LHCN-M2 (cell line): ENCODE results near the gene RDX. TPM values are rescaled to one million over a fixed set of nuclear protein-coding genes. Genes with fewer than 3 reads are reported as not detected.
"Not testable (repeated sequence)": the region's sequence is repeated elsewhere in the genome, so short reads cannot be mapped to it uniquely, and the experiment has no call there.

Source experiments
- DNase-seq: peaks from one replicate; pipeline ENCODE4 v3.0.0-alpha.2; 2012; ENCODE audit warnings: low read depth
- total RNA-seq: library from RNA; depleted of rRNA; stranded (reverse); fragments of >200 nt; gene quantifications from 2 replicates; pipeline ENCODE4 v1.2.3, GENCODE V29; 2014

The RDX gene
- total RNA-seq, 1 experiment from 2014 or later, result 109 TPM

DNA sequence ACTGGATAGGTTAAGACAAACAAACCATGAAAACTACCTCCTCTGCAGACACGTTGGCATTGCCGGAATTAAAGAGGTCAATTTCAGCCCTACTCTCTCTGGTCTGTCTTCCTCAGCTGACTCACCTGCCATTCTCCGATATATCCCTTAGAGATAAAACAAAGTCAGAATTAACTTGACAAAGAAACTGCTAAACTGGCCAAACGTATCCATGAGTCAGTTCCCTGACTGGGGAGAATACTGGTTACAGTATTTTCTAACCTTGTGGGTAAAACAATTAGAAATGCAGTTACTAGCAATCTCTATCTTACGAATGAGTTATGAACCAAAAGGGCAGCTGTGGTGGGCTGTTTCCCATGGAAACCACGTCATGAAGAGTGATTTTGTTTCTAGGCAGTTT is 96.2 kb downstream of the RDX start:
- DNase-seq, result peak; percentile 49

DNA sequence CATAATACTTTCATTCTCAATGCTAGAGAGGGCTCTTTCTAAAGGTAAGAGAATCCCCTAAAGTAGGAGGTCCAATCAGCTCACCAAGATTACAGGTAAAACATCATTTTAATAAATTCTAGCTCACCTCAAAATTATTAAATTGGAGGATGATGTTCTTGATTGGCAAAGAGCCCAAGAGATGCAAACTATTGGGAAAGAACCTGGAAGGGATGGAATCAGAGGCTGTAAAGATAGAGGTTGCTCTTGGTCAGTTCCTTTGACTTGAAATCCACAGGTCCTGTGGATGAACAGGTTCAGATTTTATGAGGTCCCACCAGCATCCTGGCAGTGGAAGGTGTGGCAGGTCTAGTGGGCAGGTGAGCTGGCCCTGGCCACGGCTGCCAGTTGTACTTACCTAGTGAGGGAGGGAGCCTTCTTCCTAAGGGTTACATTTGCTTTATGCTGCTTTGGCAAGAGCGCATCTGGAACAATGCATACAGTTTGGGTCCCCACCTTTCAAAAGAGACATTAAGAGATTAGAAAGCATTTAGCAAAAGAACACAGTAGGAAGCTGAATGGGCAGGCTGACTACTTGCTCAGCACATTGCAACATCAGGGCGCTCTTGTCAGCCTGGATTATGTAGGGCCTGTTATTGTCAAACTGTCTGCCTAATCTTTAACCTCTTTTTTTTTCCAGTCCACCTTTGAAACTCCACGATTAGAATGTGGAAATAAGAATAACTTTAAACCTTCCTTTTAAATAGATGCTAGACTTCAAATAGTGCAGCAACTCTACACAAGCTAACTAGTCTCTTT is 97.0 kb downstream of the RDX start:
- DNase-seq, result no peak

DNA sequence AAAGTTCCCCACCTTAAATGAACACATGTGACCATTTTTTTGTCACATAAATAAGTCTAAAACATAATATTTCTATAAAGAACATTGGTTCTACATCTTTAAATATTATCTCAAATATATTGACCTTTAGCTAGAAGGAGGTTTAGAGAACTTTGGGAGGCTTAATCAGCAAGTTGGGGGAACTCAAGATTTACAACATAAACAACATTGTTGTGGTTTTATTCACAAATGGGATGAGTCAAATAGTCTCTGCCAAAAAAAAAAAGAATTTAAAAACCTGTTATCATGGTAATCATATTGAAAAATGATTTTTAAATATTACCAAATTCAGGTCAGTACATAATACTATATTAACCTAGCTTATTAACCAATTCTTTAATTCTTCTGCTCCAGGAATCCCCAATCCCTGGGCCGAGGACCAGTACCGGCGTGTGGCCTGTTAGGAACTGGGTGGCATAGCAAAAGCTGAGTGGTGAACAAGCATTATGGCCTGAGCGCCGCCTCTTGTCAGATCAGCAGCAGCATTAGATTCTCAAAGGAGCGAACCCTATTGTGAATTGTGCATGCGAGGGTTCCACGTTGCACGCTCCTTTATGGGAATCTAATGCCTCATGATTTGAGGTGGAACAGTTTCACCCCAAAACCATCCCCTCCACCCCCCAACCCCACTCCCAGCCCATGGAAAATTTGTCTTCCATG is 98.2 kb downstream of the RDX start:
- peak; percentile 62 for DNase-seq

DNA sequence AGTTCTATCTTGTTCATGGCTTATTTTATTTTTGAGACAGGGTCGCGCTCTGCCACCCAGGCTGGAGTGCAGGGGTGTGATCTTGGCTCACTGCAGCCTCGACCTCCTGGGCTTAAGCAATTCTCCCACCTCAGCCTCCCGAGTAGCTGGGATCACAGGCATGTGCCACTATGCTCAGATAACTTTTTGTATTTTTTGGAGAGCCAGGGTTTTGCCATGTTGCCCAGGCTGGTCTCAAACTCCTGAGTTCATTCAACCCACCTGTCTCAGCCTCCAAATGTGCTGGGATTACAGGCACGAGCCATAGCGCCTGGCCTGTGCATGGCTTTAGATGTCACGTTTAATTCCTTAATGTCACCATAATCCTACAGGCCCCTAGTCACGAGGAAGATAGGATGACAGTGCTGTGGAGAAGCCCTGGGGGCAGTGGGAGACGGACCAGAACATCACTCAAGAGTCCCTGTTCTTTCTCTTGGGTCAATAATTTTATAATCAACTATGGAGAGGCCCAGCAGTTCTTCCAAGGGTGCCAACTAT is 99.5 kb downstream of the RDX start:
- no peak for DNase-seq

DNA sequence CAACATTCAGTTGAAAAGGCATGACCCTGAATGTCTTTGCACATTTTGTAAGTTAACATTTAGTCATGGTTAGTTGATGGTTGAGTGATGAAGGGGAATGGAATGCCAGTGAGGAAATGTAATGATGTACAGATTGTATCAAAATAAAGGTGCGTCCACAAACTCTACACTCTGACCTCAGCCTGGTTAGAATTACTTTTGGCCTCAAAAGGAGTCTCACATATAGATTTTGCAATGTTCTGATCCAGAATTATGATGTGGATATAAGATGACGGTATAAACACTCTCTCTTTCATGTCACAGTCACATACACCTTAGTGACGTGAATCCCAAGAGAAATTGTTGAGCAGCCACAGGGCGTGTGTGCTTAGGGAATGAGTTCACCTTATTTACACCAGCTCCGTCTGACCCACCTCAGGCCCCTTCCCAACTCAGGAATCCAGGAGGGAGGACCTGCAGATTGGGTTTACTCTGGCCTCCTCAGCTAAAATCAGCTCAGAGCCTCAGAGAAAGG is 100.1 kb downstream of the RDX start:
- DNase-seq, result peak; percentile 90

DNA sequence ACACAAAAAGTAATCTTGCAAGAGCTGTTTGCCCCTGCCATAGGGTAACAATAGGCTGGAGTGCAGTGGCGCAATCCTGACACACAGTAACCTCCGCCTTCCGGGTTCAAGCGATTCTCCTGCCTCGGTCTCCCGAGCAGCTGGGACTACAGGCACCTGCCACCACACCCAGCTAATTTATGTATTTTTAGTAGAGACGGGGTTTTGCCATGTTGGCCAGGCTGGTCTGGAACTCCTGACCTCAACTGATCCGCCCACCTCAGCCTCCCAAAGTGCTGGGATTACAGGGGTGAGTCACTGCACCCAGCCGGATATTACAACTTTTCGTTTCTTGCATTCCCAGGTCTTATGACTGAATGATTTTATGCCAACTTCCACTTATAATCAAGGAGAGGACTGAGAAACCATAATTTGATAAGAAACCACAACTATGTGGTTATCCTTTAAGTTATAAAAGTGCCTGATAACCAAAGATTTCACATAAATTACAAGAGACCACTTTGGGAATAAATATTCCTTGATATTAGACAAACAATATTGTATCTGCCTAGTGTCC is 102.1 kb downstream of the RDX start:
- peak; percentile 87 for DNase-seq

DNA sequence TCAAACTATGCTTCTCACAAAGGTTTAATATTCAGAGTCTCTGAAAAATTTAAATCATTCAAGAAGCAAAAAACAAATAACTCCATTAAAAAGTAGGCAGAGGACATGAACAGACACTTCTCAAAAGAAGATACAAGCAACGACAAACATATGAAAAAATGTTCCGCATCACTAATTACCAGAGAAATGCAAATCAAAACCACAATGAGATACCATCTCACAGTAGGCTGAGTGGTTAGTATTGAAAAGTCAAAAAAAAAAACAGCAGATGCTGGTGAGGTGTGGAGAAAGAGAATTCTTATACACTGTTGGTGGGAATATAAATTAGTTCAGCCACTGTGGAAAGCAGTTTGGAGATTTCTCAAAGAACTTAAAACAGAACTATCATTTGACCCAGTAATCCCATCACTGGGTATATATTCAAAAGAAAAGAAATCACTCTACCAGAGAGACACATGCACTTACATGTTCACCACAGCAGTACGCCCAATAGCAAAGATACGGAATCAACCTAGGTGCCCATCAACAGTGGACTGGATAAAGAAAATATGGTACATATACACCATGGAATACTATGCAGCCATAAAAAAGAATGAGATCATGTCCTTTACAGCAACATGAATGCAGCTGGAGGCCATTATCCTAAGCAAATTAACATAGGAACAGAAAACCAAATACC is 103.7 kb downstream of the RDX start:
- not testable (repeated sequence) for DNase-seq

DNA sequence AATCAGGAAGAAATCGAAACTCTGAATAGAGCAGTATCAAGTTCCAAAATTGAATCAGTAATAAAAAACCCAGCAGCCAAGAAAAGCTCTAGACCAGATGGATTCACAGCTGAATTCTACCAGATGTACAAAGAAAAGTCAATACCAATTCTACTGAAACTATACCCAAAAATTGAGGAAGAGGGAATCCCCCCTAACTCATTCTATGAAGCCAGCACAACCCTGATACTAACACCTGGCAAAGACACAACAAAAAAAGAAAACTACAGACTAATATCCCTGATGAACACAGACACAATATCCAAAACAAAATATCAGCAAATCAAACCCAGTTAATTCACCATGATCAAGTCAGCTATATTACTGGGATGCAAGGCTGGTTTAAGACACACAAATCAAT is 105.5 kb downstream of the RDX start:
- DNase-seq, result no peak

DNA sequence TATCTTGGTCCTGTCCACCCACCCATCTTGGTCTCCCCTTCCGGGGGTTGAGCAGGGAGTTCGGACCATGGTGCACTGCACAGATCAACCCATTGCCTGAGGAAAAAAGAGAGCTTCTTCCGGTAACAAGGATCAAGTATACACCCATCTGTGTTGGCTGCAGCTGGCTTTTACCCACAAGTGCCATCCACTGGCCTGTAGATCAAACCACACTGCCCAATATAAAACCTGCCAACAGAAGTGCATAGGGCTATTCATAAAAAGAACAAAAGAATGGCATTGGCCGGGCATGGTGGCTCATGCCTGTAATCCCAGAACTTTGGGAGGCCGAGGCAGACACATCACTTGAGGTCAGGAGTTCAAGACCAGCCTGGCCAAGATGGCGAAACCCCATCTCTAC is 108.7 kb downstream of the RDX start:
- DNase-seq, result peak; percentile 59

DNA sequence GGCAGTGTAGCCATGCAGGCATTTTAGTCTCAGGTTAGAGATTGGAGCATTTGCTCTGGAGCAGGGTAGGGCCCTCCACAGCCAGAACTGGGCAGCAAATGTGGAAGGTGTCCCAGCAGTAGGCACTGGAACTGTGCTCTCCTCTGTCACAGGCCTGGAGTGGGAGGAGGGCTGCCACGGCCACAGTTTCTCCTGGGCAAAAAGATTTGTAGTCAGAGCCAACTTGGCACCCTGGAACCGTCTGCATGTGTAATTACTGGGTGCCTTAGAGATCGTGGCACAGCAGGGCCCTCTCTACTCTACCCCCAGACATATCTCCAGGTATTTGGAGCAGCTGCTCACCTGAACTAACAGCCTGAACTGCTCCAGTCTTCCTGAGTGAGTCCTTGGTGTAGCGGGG is 109.5 kb downstream of the RDX start:
- no peak for DNase-seq

DNA sequence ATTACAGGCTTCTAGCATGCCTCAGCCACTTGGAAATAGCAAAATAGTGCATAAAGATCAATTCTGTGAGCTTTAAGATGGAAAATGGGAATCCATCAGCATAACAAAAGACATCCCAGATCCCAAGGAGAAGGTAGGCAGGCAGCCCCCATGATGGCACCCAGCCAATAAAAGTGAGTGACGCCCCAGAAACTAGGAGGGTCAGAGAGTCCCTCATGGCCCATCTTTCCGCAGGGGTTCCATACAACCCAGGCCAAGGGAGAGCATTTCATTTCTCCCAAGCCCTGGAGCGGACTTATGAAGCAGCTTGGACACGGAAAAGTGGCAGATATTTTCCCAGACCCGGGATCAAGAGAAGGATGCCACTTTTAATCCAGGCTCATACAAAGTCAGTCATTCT is 110.0 kb downstream of the RDX start:
- DNase-seq, result no peak

DNA sequence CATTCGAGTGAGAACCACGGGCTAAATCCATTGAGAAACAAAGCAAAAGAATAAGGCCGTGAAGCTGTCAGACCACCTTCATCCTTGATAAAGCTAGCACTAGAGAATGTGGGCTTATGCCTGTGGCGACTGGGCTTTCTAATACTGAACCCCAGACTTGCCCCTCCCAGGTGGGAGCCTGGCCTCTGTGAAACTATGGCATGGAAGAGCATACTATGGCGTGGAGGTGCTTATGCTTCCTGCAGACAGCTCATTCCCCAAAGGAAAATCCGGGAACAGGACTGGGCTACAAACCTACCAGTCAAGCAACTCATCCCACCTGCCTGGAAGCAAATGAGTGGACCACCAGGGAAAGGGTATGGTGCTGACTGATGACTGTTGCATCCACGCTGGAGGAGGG is 110.8 kb downstream of the RDX start:
- no peak for DNase-seq

DNA sequence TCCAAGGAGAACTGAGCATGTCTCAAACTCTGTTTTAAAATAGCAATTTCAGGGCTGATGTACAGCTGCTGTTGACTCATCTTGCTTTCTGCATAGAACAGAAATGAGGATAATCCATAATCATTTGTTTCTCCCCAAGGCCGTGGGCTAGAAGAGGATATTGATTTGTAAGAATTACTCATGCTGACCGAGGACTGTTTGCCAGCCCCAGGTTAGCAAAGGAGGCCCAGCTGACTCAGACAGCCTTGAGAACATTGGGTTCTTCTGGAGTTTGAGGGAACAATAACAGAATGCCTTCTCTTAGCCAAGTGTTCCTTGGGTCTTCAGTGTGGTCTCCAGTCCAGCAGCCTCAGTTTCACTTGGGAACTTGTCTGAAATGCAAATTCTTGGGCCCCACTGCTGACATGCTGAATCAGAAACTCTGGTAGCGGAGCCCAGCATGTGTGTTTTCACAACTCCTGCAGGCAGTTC is 111.3 kb downstream of the RDX start:
- DNase-seq, result peak; percentile 90

DNA sequence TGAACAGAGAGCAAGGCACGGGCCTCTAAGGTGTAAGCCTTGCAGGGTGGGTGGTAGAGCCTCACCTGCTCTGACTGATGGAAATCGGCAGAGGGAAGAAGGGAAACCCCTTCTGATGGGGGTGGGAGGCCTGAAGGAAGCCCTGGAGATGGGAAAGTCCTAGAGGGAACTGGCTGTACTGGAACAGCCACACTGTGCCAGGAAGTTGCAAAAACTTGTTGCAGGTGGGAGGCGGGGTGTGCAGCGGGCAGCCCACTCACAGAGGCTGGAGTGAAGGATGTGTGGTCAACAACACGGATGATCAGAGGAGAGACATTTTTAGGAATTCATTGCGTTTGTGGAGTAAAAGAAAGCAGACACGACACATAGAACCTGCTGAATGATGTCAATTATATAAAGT is 112.0 kb downstream of the RDX start:
- DNase-seq, result no peak

DNA sequence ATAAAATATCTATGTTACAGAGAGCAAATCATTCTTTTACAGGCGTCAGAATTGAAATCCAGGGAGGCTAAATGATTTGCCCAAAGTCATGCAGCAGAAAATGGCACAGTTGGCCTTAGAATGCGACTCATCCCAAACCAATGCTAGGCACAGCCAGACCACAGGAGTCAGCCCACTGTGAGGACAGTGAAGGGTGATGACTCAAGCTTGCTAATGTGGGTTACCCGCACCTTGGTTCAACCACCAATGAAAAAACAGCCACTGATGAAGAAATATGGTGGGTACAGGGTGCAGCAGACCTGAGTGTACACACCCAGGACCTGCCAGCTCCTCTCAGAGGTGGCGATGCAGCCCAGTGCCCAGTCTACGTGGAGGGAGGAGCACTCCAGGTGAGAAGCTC is 113.5 kb downstream of the RDX start:
- DNase-seq, result peak; percentile 89

DNA sequence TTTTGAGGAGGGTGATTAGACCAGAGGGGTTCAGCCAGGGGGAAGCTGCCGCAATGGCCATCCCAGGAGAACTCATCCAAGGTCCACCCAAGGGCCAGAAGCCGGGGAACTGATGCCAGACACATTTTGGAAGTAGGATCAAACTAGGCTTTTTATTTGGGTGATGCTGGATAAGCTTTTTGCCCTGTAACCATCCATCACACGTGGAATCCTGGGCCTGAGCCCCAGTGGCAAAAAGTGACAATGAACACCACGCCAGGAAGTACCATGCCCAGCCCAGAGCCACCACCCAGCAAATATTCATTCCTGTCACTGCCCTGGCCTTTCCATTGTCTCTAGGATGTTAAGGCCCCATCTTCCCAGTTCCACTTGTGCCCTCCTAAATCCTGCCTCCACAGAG is 117.3 kb downstream of the RDX start:
- DNase-seq, result no peak

DNA sequence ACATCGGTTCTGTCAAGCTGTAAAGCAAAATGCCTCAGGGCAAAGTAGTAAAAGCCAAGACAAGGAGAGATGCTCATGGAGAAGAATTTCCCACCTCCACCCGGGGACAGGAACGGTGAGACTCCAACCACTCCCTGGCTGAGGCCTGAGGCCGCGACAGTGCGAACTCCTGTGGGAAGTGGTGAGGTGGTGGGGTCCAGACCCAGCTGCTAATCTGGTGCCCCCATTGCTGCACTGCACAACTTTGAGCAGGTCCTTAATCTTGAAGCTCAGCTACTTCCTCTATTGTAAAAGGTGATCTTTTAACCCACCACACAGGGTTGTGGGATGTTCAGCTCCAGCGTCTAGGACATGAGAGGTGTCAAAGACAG is 119.3 kb downstream of the RDX start:
- no peak for DNase-seq

DNA sequence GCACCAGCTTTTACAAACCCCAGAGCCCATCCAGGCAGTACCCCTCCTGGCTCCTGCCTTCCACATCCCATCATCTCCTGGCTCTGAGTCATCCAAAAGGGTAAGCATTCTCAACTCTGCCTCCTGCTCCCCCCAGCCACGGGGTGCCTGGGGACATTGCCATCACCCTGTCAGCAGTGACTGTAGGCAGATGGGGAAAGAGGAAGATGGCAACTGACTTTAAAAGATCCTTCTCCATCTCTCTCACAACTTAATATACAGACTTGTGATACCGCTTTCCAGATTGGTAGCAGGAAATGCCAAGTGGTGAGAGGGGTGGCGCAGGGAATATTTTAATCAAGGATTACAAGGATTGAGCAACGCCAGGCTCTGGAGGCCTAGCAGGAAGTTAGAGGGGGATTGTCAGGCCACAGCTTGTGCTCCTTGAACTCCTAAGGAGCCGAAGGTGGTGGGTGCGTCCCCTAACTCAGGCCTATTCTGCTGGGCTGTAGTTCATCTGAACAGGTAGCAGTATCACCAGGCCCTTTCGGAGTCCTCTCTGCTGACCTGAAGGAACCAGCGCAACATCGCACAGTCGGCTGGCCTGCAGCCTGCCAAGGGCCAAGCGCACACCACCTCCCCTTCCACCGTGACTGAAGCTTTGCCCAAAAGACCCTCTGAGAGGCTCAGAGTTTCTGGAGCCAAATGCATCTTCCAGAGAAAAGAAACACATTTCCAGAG is 119.9 kb downstream of the RDX start:
- DNase-seq, result no peak

DNA sequence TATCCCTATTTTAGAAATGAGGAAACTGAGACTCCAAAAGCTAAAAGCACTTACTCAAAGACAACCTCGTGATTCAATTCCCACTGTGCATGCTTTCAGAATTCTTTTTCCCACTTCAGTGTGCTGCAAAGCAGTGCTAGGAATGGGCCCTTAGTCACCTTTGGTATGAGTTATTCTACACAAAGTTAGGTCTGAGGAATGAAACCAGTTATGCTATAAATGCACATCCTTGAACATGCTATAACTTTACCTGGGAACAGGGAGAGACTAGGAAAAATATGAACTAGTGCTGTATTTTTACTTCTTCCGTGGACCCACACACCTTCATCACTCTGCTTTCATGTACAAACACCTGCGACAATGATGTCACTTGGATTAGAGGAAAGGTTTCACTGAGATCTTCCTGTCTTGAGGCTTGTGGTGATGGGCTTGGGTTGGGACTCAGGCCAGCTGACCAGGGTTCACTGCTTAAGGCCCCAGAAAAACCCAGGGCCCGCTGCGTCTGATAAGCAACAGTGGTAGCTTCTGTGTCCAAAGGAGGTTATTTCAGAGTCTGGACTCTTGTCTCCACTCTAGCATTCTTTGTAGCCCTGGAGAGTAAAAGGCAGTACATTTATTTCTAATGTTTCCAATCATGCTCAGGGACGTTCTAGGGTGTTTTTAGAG is 121.6 kb downstream of the RDX start:
- no peak for DNase-seq

DNA sequence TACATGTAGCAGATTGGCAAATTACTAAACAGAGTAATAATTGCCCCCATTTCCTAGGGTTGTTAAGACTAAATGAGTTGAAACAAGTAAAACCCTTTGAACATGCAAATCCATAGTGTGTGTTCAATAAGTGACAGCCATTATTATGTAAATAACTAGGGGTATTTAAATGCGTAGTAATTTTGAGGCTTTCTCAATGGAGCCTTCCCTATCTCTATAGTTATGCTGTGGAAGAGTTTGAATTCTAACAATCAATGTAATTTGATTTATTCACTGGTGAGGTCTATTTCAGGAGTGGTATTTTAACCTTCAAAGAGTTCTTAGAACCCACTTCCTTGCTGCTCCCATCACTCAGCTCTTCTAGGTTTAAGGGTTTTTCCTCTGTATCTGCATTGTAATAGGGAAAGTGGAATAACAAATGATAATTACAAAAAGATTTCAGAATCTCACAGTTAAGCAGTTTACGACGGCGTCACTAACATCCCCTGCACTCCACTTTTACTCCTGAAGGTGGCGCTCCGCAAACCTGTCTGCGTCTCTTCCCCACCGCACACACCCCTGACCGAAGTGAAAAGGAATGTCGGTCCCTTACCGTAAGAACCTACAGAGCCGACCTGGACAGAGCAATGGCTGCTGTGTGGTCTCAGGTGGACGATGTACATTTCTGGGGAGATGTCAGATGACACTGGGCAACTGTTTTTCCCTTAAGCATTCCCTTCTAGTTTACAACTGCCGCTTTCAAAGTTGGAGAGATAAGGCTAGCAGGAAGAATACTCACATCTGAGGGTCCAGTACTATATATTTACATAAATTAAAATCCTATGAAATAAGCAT is 122.4 kb downstream of the RDX start:
- peak; percentile 63 for DNase-seq
